Trophoblast cell (in vitro differentiated cells and primary cell): Measurements from ENCODE around the gene PRR7. TPM values are rescaled to one million over a fixed set of nuclear protein-coding genes. Genes with fewer than 3 reads are reported as not detected.

Experiments used
- DNase-seq, 2 donors: peaks; one replicate each; pipeline ENCODE4 v3.0.0-alpha.2; 2016
- H2AFZ ChIP-seq: 2 replicates; pipeline ENCODE4 v1.6.1; 2013; ENCODE audit warnings: low read length, moderate library complexity, mild to moderate bottlenecking; ENCODE audit not compliant: insufficient read depth, poor library complexity
- H2AK5ac ChIP-seq: 2 replicates; pipeline ENCODE4 v1.6.1; 2013; ENCODE audit warnings: mild to moderate bottlenecking, low read length
- H2BK120ac ChIP-seq: 2 replicates; pipeline ENCODE4 v1.6.1; 2013; ENCODE audit warnings: low read length, mild to moderate bottlenecking, moderate library complexity; ENCODE audit not compliant: insufficient read depth, poor library complexity
- H2BK12ac ChIP-seq: 2 replicates; pipeline ENCODE4 v1.6.1; 2013; ENCODE audit warnings: mild to moderate bottlenecking, low read length, moderate library complexity
- H2BK5ac ChIP-seq: 2 replicates; pipeline ENCODE4 v1.6.1; 2013; ENCODE audit warnings: low read length, low read depth, moderate library complexity, mild to moderate bottlenecking; ENCODE audit not compliant: poor library complexity
- H3K14ac ChIP-seq: 2 replicates; pipeline ENCODE4 v1.6.1; 2013; ENCODE audit warnings: mild to moderate bottlenecking, low read length
- H3K18ac ChIP-seq: 2 replicates; pipeline ENCODE4 v1.6.1; 2013; ENCODE audit warnings: mild to moderate bottlenecking, low read length
- H3K23ac ChIP-seq: 2 replicates; pipeline ENCODE4 v1.6.1; 2013; ENCODE audit warnings: low read length
- H3K27ac ChIP-seq: 2 replicates; pipeline ENCODE4 v1.5.1; 2013; ENCODE audit warnings: low read depth, mild to moderate bottlenecking, inconsistent platforms, low read length, moderate library complexity
- H3K27me3 ChIP-seq: 2 replicates; pipeline ENCODE4 v1.6.1; 2013; ENCODE audit warnings: inconsistent platforms, mild to moderate bottlenecking, low read length, moderate library complexity; ENCODE audit not compliant: insufficient read depth
- H3K36me3 ChIP-seq, 2 experiments: 1 replicate in 1 of 2; 2 replicates in 1 of 2; pipeline ENCODE4 v1.6.1; 2013; ENCODE audit warnings: low read length in 2 of 2, mild to moderate bottlenecking in 2 of 2, moderate library complexity in 1 of 2; ENCODE audit not compliant: insufficient read depth in 2 of 2, control insufficient read depth in 1 of 2
- H3K4ac ChIP-seq: 2 replicates; pipeline ENCODE4 v1.6.1; 2013; ENCODE audit warnings: low read depth, mild to moderate bottlenecking, low read length, moderate library complexity
- H3K4me1 ChIP-seq, 2 experiments: 1 replicate in 1 of 2; 2 replicates in 1 of 2; pipeline ENCODE4 v1.6.1; 2013; ENCODE audit warnings: low read length in 2 of 2, mild to moderate bottlenecking in 2 of 2, moderate library complexity in 1 of 2; ENCODE audit not compliant: insufficient read depth in 2 of 2, control insufficient read depth in 1 of 2
- H3K4me2 ChIP-seq: 2 replicates; pipeline ENCODE4 v1.6.1; 2013; ENCODE audit warnings: inconsistent platforms, mild to moderate bottlenecking, low read length, moderate library complexity
- H3K4me3 ChIP-seq: 2 replicates; pipeline ENCODE4 v1.5.1; 2013; ENCODE audit warnings: mild to moderate bottlenecking, low read depth, low read length, inconsistent platforms
- H3K79me1 ChIP-seq: one replicate; pipeline ENCODE4 v1.6.1; 2013; ENCODE audit warnings: low read length
- H3K79me2 ChIP-seq: 2 replicates; pipeline ENCODE4 v1.6.1; 2013; ENCODE audit warnings: low read length, mild to moderate bottlenecking; ENCODE audit not compliant: control insufficient read depth, insufficient read depth, poor library complexity
- H3K9ac ChIP-seq: 2 replicates; pipeline ENCODE4 v1.6.1; 2013; ENCODE audit warnings: mild to moderate bottlenecking, low read length
- H3K9me3 ChIP-seq: 2 replicates; pipeline ENCODE4 v1.6.1; 2013; ENCODE audit warnings: low read depth, mild to moderate bottlenecking, control low read depth, inconsistent platforms, low read length; ENCODE audit not compliant: insufficient read depth
- H4K12ac ChIP-seq: 2 replicates; pipeline ENCODE4 v1.6.1; 2013; ENCODE audit warnings: low read depth, mild to moderate bottlenecking, low read length, moderate library complexity
- H4K8ac ChIP-seq: 2 replicates; pipeline ENCODE4 v1.6.1; 2013; ENCODE audit warnings: low read depth, mild to moderate bottlenecking, low read length, moderate library complexity
- H4K91ac ChIP-seq: one replicate; pipeline ENCODE4 v1.6.1; 2013; ENCODE audit warnings: low read depth, mild to moderate bottlenecking, low read length, moderate library complexity
- WGBS: extraction: QIAGEN DNeasy Blood & Tissue Kit; methylation state at CpG from one replicate; pipeline ENCODE4 v1.1.7; 2013; ENCODE audit warnings: missing lambda C conversion rate; ENCODE audit not compliant: insufficient read length, insufficient coverage; ENCODE audit errors: extremely low coverage; 5-methylcytosine and 5-hydroxymethylcytosine counted together
- polyA plus RNA-seq: library from polyadenylated mRNA; stranded (reverse); fragments of 200-250 nt; gene quantifications from 2 replicates; pipeline ENCODE4 v1.2.3, GENCODE V29; 2013

PRR7 gene, protein sequence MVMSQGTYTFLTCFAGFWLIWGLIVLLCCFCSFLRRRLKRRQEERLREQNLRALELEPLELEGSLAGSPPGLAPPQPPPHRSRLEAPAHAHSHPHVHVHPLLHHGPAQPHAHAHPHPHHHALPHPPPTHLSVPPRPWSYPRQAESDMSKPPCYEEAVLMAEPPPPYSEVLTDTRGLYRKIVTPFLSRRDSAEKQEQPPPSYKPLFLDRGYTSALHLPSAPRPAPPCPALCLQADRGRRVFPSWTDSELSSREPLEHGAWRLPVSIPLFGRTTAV
- 1.7 and 1.9 TPM in 2 replicates for polyA plus RNA-seq

DNA sequence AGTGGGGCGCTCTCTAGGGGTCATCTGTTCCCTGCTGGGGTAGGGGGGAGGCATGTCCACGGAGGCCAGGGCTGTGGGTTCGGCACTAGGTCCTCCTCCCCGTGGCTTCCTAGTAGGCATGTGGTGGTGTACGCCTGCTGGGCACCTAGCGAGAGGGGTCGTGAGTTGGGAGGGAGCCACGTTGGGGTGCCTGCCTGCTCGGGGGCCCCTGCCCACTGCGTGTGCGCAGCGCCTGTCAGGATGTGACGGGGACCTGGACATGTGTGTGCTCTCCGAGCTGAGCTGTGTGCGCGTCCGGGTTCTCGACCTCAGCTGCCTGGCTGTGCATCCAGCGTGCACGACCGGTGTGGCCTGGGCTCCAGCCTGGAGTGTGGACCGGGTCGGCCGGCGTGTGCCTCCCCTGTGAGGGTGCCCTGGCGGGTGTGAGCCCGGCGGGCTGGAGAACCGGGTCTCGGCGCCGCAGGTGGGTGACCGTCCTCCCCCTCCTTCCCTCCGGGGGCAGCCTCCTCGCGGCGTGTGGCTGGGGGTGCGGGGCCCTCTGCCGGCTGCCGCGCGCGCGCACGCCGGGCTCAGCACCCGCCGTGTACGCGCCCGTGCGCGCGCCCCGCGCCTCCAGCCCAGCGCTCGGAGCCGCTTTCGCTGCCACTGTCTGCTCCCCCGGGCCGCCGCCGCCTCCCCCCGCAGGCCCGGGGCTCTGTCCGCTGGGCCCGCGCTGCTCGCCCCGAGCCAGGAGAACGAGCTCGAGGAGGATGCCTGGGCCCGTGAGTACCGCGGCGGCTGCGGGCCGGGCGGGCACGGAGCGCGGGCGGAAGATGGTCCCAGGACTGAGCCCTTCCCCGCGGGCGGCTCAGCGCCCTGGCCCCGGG lies at the start of gene PRR7:
Gene PRR7 (plus strand): TSS at position 615 of the 866 bp plus-strand sequence. CDS start 8,254 bp downstream, outside the sequence.
- H3K79me2 ChIP-seq = no peaks in the 10 kb centered on the region
- H4K8ac ChIP-seq = peak within 1 kb of the TSS; percentile 10
- no peak within 1 kb of the TSS for H2BK12ac ChIP-seq
- no peak within 1 kb of the TSS for H3K23ac ChIP-seq
- H2BK120ac ChIP-seq = no peak within 1 kb of the TSS
- H3K79me1 ChIP-seq = peaks cover 2% of the 10 kb centered on the region
- H2AK5ac ChIP-seq = no peak within 1 kb of the TSS
- H3K36me3 ChIP-seq = peaks cover 8 to 11% of the 10 kb centered on the region in 2 experiments
- H2AFZ ChIP-seq = peak within 1 kb of the TSS; percentile 43
- no peak within 1 kb of the TSS for H3K18ac ChIP-seq
- peak within 1 kb of the TSS; percentile 6 for H4K12ac ChIP-seq
- H3K9me3 ChIP-seq = peaks cover 6% of the 10 kb centered on the region
- no peak within 1 kb of the TSS for H2BK5ac ChIP-seq
- H3K9ac ChIP-seq = no peak within 1 kb of the TSS
- DNase-seq = peak in 1 of 2 donors; percentile 58
- H3K4me2 ChIP-seq = peak within 1 kb of the TSS; percentile 94
- H3K14ac ChIP-seq = peak within 1 kb of the TSS; percentile 15
- peaks cover 6% of the 10 kb centered on the region for H3K27me3 ChIP-seq
- peaks cover 5 to 15% of the 10 kb centered on the region in 2 experiments for H3K4me1 ChIP-seq
- no peak within 1 kb of the TSS for H3K27ac ChIP-seq
- WGBS = no CpG with 5 or more reads among the region's 89 CpGs
- peak within 1 kb of the TSS; percentile 78 for H3K4me3 ChIP-seq
- H3K4ac ChIP-seq = no peak within 1 kb of the TSS
- no peak within 1 kb of the TSS for H4K91ac ChIP-seq

DNA sequence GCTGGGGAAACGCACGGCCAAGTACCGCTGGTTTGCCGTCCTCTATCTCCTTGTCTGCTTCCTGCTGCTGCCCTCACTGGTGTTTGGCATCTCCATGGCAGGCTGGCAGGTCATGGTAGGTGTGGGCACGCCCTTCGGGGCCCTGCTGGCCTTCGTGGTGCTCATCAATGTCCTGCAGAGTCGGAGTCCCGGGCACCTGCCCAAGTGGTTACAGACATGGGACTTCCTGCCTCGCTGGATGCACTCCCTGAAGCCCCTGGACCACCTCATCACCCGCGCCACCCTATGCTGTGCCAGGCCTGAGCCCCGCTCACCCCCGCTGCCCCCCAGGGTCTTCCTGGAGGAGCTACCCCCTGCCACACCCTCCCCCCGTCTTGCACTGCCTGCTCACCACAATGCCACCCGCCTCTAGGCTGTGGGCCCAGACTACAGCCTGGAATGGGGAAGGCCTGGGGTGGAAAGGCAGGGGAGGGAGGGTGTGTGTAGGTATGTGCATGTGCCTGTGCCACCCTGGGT lies 48.7 kb upstream of the PRR7 start:
- Histone ChIP-seq H3K18ac (no peak overlapping the region), H2AK5ac (no peak overlapping the region), H3K9me3 (peaks cover 2% of the 10 kb centered on the region), H2BK120ac (no peak overlapping the region), H3K9ac (no peak overlapping the region), H4K12ac (no peak overlapping the region), H3K4me1 (peaks cover 6 to 9% of the 10 kb centered on the region in 2 experiments), H3K79me1 (peaks cover 2% of the 10 kb centered on the region), H4K91ac (no peak overlapping the region), H3K27me3 (peaks cover 1% of the 10 kb centered on the region), H3K4me2 (no peak overlapping the region), H3K79me2 (no peaks in the 10 kb centered on the region), H3K23ac (no peak overlapping the region), H2BK5ac (no peak overlapping the region), H4K8ac (no peak overlapping the region), H3K14ac (no peak overlapping the region), H3K4ac (no peak overlapping the region), H3K27ac (no peak overlapping the region), H3K36me3 (no peaks in the 10 kb centered on the region), H2BK12ac (no peak overlapping the region), H3K4me3 (peak overlapping the region; percentile 1), H2AFZ (no peak overlapping the region)
- no CpG with 5 or more reads among the region's 16 CpGs for WGBS
- DNase-seq = no peak

DNA sequence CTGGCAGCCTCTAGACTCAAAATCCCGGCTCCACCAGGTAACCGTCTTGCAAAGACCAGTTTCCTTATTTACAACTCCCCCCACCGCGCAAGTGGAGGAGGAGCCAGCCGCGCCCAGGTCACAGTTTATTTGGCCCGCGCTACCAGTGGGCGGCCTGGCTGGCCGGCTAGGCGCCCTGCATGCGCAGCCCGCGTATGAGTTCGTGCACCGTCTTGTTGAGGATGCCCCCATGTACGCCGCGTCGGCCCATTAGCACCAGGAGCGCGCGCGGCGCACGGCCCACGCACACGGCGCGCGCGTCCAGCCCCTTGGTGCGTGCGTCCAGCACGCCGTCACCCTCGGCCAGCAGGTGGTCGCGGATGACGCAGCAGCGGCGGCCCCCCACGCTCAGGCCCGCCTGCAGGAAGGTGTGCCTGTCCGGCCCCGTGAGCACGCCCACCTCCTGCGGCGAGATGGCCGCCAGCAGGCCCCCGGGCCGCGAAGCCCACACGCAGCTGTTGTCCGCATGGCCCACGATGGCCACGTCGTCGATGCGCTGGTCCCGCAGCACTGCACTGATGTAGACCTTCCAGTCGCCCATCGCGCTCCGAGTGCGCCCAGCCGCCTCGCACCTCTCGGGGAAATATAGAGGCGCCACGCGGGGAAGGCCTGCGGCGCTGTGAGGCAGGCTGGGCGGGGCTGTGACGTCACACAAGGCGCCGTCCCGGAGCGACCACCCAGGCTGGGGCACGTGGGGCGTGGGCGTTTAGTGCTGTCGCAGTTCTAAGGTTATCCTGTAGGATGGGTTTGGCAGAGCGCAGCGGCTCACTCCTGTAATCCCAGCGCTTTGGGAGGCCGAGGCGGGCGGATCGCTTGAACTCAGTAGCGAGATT lies 46.4 kb upstream of the PRR7 start, which contains the start of gene PFN3:
Gene PFN3 (minus strand): TSS at position 665 of the 872 bp plus-strand sequence. CDS start 85 bp downstream, at position 580.
- Histone ChIP-seq H4K91ac (no peak within 1 kb of the TSS), H3K4ac (no peak within 1 kb of the TSS)

More for the DNA sequence above, 46.4 kb upstream of the PRR7 start, which contains the start of gene PFN3:
- Histone ChIP-seq H3K4me2 (no peak within 1 kb of the TSS), H3K4me1 (peaks cover 14 to 23% of the 10 kb centered on the region in 2 experiments), H3K18ac (no peak within 1 kb of the TSS), H3K9ac (no peak within 1 kb of the TSS), H3K36me3 (no peaks in the 10 kb centered on the region), H3K4me3 (no peak within 1 kb of the TSS), H2BK120ac (no peak within 1 kb of the TSS), H3K14ac (no peak within 1 kb of the TSS), H3K27ac (no peak within 1 kb of the TSS), H4K12ac (no peak within 1 kb of the TSS), H2BK5ac (no peak within 1 kb of the TSS), H3K79me1 (peaks cover 2% of the 10 kb centered on the region), H4K8ac (no peak within 1 kb of the TSS), H2AK5ac (no peak within 1 kb of the TSS), H3K9me3 (peaks cover 1% of the 10 kb centered on the region), H3K27me3 (peaks cover 23% of the 10 kb centered on the region), H3K79me2 (no peaks in the 10 kb centered on the region), H2AFZ (no peak within 1 kb of the TSS), H2BK12ac (no peak within 1 kb of the TSS), H3K23ac (no peak within 1 kb of the TSS)
- no CpG with 5 or more reads among the region's 92 CpGs for WGBS
- peak in 1 of 2 donors; percentile 25 for DNase-seq
